Measurements from ENCODE around the gene GRIN3B.

The GRIN3B gene

GRCh38 chr19:1028062-1028926 lies 28.1 kb downstream of the GRIN3B start:
- no peak for TF ChIP-seq TAF1 (IDR thresholded peaks at IDR 0.05; ENCODE audit: low read depth, low read length)
- TF ChIP-seq SPI1 (IDR thresholded peaks at IDR 0.05; ENCODE audit: low read depth, low read length): peak; percentile 21; the same call in 1 of the 2 replicates
- TF ChIP-seq POU2F2 (IDR thresholded peaks at IDR 0.05; ENCODE audit: low read depth, low read length): no peak
- TF ChIP-seq PAX5 (IDR thresholded peaks at IDR 0.05; ENCODE audit: insufficient read depth, low read length, severe bottlenecking): no peak
- TF ChIP-seq POLR2AphosphoS5 (IDR thresholded peaks at IDR 0.05; ENCODE audit: low read depth, low read length): no peak
- 0 out of 2 replicates have a peak, but pooled peaks have one; percentile 23 for TF ChIP-seq POLR2A (IDR thresholded peaks at IDR 0.05; ENCODE audit: low read depth, low read length)
- FAIRE-seq (peak; percentile 60), DNase-seq (ENCODE audit: insufficient read length, low spot score) (peak; percentile 75)

GRCh38 chr19:1032264-1032867 lies 32.1 kb downstream of the GRIN3B start:
- TF ChIP-seq POU2F2 (IDR thresholded peaks at IDR 0.05; ENCODE audit: low read depth, low read length) (no peak), TAF1 (IDR thresholded peaks at IDR 0.05; ENCODE audit: low read depth, low read length) (no peak), POLR2AphosphoS5 (IDR thresholded peaks at IDR 0.05; ENCODE audit: low read depth, low read length) (no peak), POLR2A (IDR thresholded peaks at IDR 0.05; ENCODE audit: low read depth, low read length) (no peak), SPI1 (IDR thresholded peaks at IDR 0.05; ENCODE audit: low read depth, low read length) (no peak)
- no peak for FAIRE-seq
- no peak for DNase-seq (ENCODE audit: insufficient read length, low spot score)

DNA sequence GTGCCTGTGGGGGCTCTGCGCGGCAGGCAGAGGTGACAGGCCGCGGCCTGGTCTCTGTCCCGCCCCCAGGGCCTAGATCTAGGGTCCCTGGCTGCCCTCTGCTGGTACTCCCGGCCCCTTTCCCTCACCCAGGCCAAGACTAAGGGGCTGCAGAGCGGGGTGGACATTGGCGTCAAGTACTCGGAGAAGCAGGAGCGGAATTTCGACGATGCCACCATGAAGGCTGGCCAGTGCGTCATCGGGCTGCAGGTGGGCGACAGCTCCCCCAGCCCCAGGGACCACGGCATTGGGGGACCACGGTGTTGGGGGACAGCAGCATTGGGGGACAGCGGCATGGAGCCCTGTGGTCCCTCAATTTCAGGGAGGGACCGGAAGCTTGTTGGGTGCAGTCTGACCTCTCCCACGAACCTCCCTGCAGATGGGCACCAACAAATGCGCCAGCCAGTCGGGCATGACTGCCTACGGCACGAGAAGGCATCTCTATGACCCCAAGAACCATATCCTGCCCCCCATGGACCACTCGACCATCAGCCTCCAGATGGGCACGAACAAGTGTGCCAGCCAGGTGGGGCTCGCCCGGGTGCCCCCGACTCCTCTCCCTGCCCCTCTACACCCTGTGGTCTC lies 35.9 kb downstream of the GRIN3B start:
- TF ChIP-seq POLR2A (IDR thresholded peaks at IDR 0.05; ENCODE audit: low read depth, low read length): no peak
- no peak for TF ChIP-seq POU2F2 (IDR thresholded peaks at IDR 0.05; ENCODE audit: low read depth, low read length)
- peak; percentile 56; the same call in 1 of the 2 replicates for TF ChIP-seq POLR2AphosphoS5 (IDR thresholded peaks at IDR 0.05; ENCODE audit: low read depth, low read length)
- FAIRE-seq: no peak
- no peak for DNase-seq (ENCODE audit: insufficient read length, low spot score)

- no peak for DNase-seq (ENCODE audit: insufficient read length, low spot score)
- FAIRE-seq: peak; percentile 48
- TF ChIP-seq POU2F2 (IDR thresholded peaks at IDR 0.05; ENCODE audit: low read depth, low read length): no peak
- TF ChIP-seq PAX5 (IDR thresholded peaks at IDR 0.05; ENCODE audit: insufficient read depth, low read length, severe bottlenecking): no peak
- TF ChIP-seq POLR2AphosphoS5 (IDR thresholded peaks at IDR 0.05; ENCODE audit: low read depth, low read length): no peak
- TF ChIP-seq POLR2A (IDR thresholded peaks at IDR 0.05; ENCODE audit: low read depth, low read length): no peak
- TF ChIP-seq TAF1 (IDR thresholded peaks at IDR 0.05; ENCODE audit: low read depth, low read length): no peak
- TF ChIP-seq SPI1 (IDR thresholded peaks at IDR 0.05; ENCODE audit: low read depth, low read length): no peak
These were observed 37.4 kb downstream of the GRIN3B start for GRCh38 chr19:1037621-1038064.

- TF ChIP-seq PAX5 (IDR thresholded peaks at IDR 0.05; ENCODE audit: insufficient read depth, low read length, severe bottlenecking): no peak
- TF ChIP-seq POU2F2 (IDR thresholded peaks at IDR 0.05; ENCODE audit: low read depth, low read length): peak; percentile 27; the same call in 1 of the 2 replicates
- no peak for DNase-seq (ENCODE audit: insufficient read length, low spot score)
- FAIRE-seq: peak; percentile 78
These were observed 38.9 kb downstream of the GRIN3B start for GRCh38 chr19:1038978-1039645.

DNA sequence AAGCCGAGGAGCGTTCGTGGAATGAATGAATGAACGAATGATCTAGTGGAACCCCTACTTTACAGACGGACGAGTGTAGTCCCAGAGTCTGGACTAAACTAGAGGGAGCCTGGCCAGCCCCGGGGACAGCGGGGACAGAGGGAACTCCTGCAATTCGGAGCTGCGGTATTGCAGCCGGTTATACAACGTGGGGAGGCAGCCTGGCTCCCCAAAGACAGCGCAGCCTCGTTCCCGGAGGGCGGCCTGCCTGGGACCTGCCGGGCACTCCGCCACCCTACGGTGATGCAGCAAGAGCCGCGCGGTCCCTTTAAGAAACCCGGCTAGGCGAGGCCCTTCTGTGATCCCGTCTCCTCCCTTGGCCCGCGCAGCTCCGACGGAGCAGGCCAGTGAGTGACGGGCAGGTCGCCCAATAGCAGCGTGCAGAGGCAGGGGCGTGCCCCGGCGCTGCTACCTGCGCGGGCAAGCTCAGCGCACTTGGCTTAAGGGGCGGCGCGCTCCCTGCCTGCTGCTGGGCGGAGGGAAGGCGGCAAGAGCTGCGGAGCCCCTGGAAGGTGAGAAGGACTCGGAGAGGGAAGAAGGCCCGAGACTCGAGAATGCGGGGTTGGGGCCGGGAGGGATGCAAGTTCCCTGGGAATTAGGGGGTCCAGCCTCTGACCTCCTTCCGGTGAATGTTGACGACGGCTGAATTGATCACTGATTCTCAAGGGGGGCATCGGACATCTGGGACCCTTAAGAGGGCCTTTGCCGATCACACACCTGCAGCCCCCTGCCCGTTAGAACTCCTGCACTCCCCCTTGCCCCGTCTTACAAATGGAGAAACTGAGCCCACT lies 39.6 kb downstream of the GRIN3B start, which contains the start of gene ABCA7:
Gene ABCA7, plus strand, starts transcription at position 462 of the 830 bp plus-strand sequence. CDS start 1,255 bp downstream, outside the sequence.
- 0 out of 2 replicates have a peak, but pooled peaks have one; percentile 17 for TF ChIP-seq TAF1 (IDR thresholded peaks at IDR 0.05; ENCODE audit: low read depth, low read length)
- TF ChIP-seq POLR2A (IDR thresholded peaks at IDR 0.05; ENCODE audit: low read depth, low read length): peak; percentile 79
- TF ChIP-seq PAX5 (IDR thresholded peaks at IDR 0.05; ENCODE audit: insufficient read depth, low read length, severe bottlenecking): no peak
- no peak; the same call in 1 of the 2 replicates for TF ChIP-seq POU2F2 (IDR thresholded peaks at IDR 0.05; ENCODE audit: low read depth, low read length)
- peak; percentile 62 for TF ChIP-seq POLR2AphosphoS5 (IDR thresholded peaks at IDR 0.05; ENCODE audit: low read depth, low read length)
- FAIRE-seq: peak; percentile 99
- DNase-seq (ENCODE audit: insufficient read length, low spot score): peak; percentile 92

DNA sequence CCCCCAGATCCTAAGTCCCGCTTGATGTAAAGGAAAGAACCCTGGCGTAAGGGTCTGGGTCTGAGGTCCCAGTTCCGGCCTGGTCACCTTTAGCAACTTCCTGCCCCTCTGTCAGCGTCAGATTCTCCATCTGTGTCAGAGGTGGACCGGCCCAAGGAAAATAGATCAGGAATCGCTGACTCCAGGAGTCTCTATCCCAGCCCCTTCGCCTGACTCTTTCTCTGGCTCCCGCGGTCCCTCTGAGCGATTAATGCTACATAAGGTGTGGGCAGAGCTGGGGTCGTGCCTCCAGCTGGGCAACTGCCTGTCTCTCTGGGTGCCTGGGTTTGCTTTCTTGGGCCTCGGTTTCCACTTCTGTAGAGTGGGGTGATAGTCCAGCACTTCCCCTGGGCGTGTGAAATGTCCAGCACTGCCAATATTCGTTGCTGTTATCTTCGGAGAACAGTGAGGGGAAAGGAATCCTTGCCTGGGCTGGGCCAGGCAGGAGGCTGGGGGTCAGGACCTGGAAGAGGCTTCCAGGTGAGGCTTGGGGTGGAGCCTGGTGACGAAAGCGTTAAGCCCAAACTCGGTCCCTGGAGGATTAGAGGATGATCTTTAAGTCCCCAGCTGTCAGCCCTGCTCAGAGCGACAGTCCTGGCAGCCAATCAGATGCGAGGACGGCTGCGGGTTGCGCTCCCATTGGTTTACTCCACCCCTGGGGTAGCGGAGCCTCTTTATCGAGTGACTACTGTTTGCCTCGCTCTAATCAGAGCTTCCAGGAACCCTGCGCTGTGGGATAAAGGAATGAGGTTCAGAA lies 40.5 kb downstream of the GRIN3B start:
- FAIRE-seq (no peak), DNase-seq (ENCODE audit: insufficient read length, low spot score) (peak; percentile 99)
- no peak for TF ChIP-seq PAX5 (IDR thresholded peaks at IDR 0.05; ENCODE audit: insufficient read depth, low read length, severe bottlenecking)
- TF ChIP-seq TAF1 (IDR thresholded peaks at IDR 0.05; ENCODE audit: low read depth, low read length): no peak
- no peak for TF ChIP-seq POLR2A (IDR thresholded peaks at IDR 0.05; ENCODE audit: low read depth, low read length)
- TF ChIP-seq POU2F2 (IDR thresholded peaks at IDR 0.05; ENCODE audit: low read depth, low read length): no peak
- TF ChIP-seq POLR2AphosphoS5 (IDR thresholded peaks at IDR 0.05; ENCODE audit: low read depth, low read length): no peak
- TF ChIP-seq SPI1 (IDR thresholded peaks at IDR 0.05; ENCODE audit: low read depth, low read length): no peak

All from GM12891 (cell line).